Osteocyte (in vitro differentiated cells): ENCODE data around the gene MEPCE. TPM values are rescaled to one million over a fixed set of nuclear protein-coding genes. Genes with fewer than 3 reads are reported as not detected.
"Not testable (repeated sequence)": the region's sequence is repeated elsewhere in the genome, so short reads cannot be mapped to it uniquely, and the experiment has no call there.

Experiments used
- DNase-seq: peaks from one replicate; pipeline ENCODE4 v3.0.0; 2021; ENCODE audit warnings: mixed read lengths; ENCODE audit not compliant: unreplicated experiment; ENCODE audit errors: extremely low spot score
- H3K27ac Mint-ChIP-seq: one replicate; pipeline ENCODE4 v1.8.0; 2021; ENCODE audit warnings: mild to moderate bottlenecking, mixed read lengths; ENCODE audit not compliant: unreplicated experiment
- H3K27me3 Mint-ChIP-seq: one replicate; pipeline ENCODE4 v1.8.0; 2021; ENCODE audit warnings: mixed read lengths; ENCODE audit not compliant: unreplicated experiment
- H3K36me3 Mint-ChIP-seq: one replicate; pipeline ENCODE4 v1.8.0; 2021; ENCODE audit warnings: mixed read lengths; ENCODE audit not compliant: unreplicated experiment
- H3K4me1 Mint-ChIP-seq: one replicate; pipeline ENCODE4 v1.8.0; 2021; ENCODE audit warnings: mixed read lengths; ENCODE audit not compliant: unreplicated experiment
- H3K4me3 Mint-ChIP-seq: one replicate; pipeline ENCODE4 v1.8.0; 2021; ENCODE audit warnings: mild to moderate bottlenecking, moderate library complexity, mixed read lengths; ENCODE audit not compliant: unreplicated experiment
- H3K9me3 Mint-ChIP-seq: one replicate; pipeline ENCODE4 v1.8.0; 2021; ENCODE audit warnings: mixed read lengths; ENCODE audit not compliant: unreplicated experiment
- total RNA-seq: library from RNA; stranded (reverse); gene quantifications from 2 replicates; pipeline ENCODE4 v1.2.1, GENCODE V29; 2021
- TF ChIP-seq, protein P1 (sequence below): fragments of 200-600 bp; sonication (generic); IDR thresholded peaks from 2 replicates; pipeline ENCODE4 v1.5.0; 2021; ENCODE audit warnings: antibody characterized with exemption, mild to moderate bottlenecking, moderate library complexity

The MEPCE gene
- total RNA-seq, 1 donor from 2014 or later = 50.0 TPM

DNA sequence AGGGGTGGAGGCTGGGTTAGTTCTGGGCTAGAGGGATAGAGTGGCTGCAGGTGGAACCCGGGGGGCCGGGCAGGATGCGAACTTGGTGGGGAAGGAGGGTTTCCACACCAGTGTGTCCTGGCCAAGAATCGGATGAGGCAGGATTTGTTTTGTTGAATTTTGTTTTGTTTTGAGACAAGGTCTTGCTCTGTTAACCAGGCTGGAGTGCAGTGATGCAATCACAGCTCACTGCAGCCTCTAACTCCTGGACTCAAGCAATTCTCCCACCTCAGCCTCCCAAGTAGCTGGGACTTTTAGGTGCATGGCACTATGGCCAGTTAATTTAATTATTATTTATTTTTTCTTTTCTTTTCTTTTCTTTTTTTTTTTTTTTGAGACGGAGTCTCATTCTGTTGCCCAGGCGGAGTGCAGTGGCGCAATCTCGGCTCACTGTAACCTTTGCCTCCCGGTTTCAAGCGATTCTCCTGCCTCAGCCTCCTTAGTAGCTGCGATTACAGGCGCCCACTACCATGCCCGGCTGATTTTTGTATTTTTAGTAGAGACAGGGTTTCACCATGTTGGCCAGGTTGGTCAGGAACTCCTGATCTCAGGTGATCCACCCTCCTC, 19.7 kb downstream of the MEPCE start:
- Mint-ChIP-seq H3K4me1 (peaks cover 7% of the 10 kb centered on the region), H3K27ac (no peak overlapping the region), H3K4me3 (no peak overlapping the region), H3K27me3 (no peaks in the 10 kb centered on the region), H3K36me3 (no peaks in the 10 kb centered on the region), H3K9me3 (no peaks in the 10 kb centered on the region)
- no peak for DNase-seq
- TF ChIP-seq, protein P1, sequence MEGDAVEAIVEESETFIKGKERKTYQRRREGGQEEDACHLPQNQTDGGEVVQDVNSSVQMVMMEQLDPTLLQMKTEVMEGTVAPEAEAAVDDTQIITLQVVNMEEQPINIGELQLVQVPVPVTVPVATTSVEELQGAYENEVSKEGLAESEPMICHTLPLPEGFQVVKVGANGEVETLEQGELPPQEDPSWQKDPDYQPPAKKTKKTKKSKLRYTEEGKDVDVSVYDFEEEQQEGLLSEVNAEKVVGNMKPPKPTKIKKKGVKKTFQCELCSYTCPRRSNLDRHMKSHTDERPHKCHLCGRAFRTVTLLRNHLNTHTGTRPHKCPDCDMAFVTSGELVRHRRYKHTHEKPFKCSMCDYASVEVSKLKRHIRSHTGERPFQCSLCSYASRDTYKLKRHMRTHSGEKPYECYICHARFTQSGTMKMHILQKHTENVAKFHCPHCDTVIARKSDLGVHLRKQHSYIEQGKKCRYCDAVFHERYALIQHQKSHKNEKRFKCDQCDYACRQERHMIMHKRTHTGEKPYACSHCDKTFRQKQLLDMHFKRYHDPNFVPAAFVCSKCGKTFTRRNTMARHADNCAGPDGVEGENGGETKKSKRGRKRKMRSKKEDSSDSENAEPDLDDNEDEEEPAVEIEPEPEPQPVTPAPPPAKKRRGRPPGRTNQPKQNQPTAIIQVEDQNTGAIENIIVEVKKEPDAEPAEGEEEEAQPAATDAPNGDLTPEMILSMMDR = no peak

DNA sequence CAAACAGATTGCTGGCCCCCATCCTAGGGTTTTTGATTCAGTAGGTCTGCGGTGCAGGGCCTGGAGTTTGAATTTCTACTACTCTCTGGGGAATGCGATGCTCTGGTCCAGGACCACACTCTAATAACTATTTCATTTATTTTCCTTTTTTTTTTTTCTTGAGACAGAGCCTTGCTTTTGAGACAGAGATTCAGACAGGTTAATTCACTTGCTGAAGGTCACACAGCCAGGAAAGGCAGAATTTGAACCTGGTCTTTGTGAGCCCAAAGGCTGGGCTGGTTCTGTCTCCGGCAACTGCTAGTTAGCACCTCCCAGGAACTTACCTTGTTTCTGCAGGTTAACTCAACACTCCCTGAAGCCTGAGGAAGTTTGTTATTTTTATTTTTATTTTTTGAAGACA, 22.9 kb downstream of the MEPCE start:
- peaks cover 3% of the 10 kb centered on the region for H3K4me1 Mint-ChIP-seq
- DNase-seq = no peak
- H3K27me3 Mint-ChIP-seq = no peaks in the 10 kb centered on the region
- H3K36me3 Mint-ChIP-seq = no peaks in the 10 kb centered on the region
- TF ChIP-seq, protein P1 = no peak
- H3K27ac Mint-ChIP-seq = no peak overlapping the region
- no peaks in the 10 kb centered on the region for H3K9me3 Mint-ChIP-seq
- H3K4me3 Mint-ChIP-seq = no peak overlapping the region

DNA sequence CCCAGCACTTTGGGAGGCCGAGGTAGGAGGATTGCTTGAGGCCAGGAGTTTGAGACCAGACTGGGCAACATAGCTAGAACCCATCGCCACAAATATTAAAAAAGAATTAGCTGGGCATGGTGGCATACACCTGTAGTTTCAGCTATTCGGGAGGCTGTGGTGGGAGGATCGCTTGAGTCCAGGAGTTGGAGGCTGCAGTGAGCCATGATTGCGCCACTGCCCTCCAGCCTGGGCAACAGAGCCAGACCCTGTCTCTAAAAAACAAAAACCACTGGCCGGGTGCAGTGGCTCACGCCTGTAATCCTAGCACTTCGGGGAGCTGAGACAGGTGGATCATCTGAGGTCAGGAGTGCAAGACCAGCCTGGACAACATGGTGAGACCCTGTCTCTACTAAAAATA, 24.2 kb downstream of the MEPCE start:
- not testable (repeated sequence) for H3K36me3 Mint-ChIP-seq, DNase-seq, H3K27ac Mint-ChIP-seq, H3K4me1 Mint-ChIP-seq, H3K9me3 Mint-ChIP-seq, H3K4me3 Mint-ChIP-seq, H3K27me3 Mint-ChIP-seq

DNA sequence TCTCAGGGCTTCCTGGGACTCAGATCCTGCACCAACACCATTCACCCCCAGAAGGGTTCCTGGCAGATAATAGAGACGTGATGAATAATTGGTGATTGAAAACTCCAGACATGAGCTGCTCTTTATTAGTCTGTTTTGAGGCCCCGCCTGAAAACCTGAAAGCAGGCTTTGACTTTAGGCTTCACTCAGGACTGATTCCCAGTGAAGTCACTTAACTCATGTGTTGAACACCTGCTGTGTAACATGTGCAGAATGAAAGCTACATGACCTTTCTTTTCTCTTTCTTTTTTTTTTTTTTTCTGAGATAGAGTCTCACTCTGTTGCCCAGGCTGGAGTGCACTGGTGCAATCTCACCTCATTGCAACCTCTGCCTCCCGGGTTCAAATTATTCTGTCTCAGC, 25.6 kb downstream of the MEPCE start:
- TF ChIP-seq, protein P1 = no peak
- no peak for DNase-seq
- H3K4me3 Mint-ChIP-seq = no peak overlapping the region
- H3K9me3 Mint-ChIP-seq = no peaks in the 10 kb centered on the region
- H3K27me3 Mint-ChIP-seq = no peaks in the 10 kb centered on the region
- H3K4me1 Mint-ChIP-seq = peaks cover 3% of the 10 kb centered on the region
- no peaks in the 10 kb centered on the region for H3K36me3 Mint-ChIP-seq
- H3K27ac Mint-ChIP-seq = no peak overlapping the region

DNA sequence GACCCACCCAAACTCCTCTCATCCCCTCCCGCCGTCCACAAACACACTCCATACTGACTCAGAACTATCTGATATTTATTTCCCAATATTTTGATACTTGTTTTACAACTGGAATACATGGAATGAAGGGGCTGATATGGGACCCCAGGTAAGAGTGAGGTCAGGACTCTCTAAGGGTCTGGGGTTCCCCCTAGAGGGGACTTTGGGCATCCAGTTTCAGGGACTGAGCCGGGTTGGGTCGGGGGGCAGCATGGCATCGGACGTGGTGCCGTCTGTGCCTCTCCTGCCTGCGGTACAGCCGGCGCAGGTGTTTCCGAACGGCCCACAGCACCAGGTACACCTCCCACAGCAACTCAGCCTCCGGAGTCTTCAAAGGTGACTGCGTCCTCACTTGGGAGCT, 26.9 kb downstream of the MEPCE start:
- no peak for DNase-seq
- Mint-ChIP-seq H3K36me3 (no peaks in the 10 kb centered on the region), H3K27ac (no peak overlapping the region), H3K4me1 (no peaks in the 10 kb centered on the region), H3K9me3 (no peaks in the 10 kb centered on the region), H3K27me3 (no peaks in the 10 kb centered on the region), H3K4me3 (no peak overlapping the region)
- TF ChIP-seq, protein P1 = no peak

DNA sequence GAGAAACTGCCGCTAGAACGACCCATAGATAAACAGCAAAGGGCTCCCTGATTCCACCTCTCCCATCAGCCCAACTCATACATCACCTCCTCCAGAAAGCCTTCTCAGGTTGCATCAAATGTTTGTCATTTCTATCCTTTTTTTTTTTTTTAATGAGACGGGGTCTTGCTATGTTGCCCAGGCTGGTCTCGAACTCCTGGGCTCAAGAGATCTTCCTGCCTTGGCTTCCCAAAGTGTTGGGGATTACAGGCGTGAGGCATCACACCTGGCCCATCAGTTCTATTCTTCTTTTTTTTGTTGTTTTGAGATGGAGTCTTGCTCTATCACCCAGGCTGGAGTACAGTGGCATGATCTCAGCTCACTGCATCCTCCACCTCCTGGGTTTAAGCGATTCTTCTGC, 27.4 kb downstream of the MEPCE start:
- H3K4me1 Mint-ChIP-seq = no peaks in the 10 kb centered on the region
- H3K27me3 Mint-ChIP-seq = no peaks in the 10 kb centered on the region
- no peak overlapping the region for H3K4me3 Mint-ChIP-seq
- TF ChIP-seq, protein P1 = no peak
- no peak for DNase-seq
- no peak overlapping the region for H3K27ac Mint-ChIP-seq
- H3K36me3 Mint-ChIP-seq = no peaks in the 10 kb centered on the region
- H3K9me3 Mint-ChIP-seq = no peaks in the 10 kb centered on the region
